Panc1 (cell line): ENCODE data around the gene SLC35D2. TPM values are rescaled to one million over a fixed set of nuclear protein-coding genes. Genes with fewer than 3 reads are reported as not detected.

Experiments used
- ATAC-seq: fragments of 200-7000 bp; cut with Tn5 transposase; 2 replicates; pipeline ENCODE4 v1.9.1; 2020; ENCODE audit warnings: mild to moderate bottlenecking, moderate library complexity
- BruUV-seq: library from RNA; stranded (reverse); fragments of 400-500 nt; replicated peaks from 2 replicates; lab custom pipeline; 2021; lab: Mats Ljungman, UMichigan
- CTCF ChIA-PET: fragments of 300-600 bp; sonication (Branson Sonifier 250); formaldehyde crosslinking; loops from one replicate; lab custom pipeline; 2022; ENCODE audit warnings: antibody characterized with exemption; lab: Charles Lee
- POLR2A ChIA-PET: fragments of 300-600 bp; sonication (Branson Sonifier 250); formaldehyde crosslinking; loops from one replicate; lab custom pipeline; 2022; ENCODE audit warnings: antibody characterized with exemption; lab: Charles Lee
- DNase-seq: peaks from one replicate; pipeline ENCODE4 v3.0.0-alpha.2; 2010; ENCODE audit warnings: low read depth, low spot score
- H3K27ac ChIP-seq: 2 replicates; pipeline ENCODE4 v1.5.1; 2011; ENCODE audit warnings: mild to moderate bottlenecking, low read length, inconsistent platforms
- H3K27me3 ChIP-seq: fragments of 200-500 bp; sonication (Bioruptor generic); 2 replicates; pipeline ENCODE4 v1.6.0; 2014; ENCODE audit warnings: low read length, inconsistent platforms; ENCODE audit not compliant: control insufficient read depth, insufficient read depth
- H3K36me3 ChIP-seq: fragments of 200-500 bp; sonication (Bioruptor generic); 2 replicates; pipeline ENCODE4 v1.5.1; 2014; ENCODE audit warnings: inconsistent platforms, mild to moderate bottlenecking, low read length, moderate library complexity; ENCODE audit not compliant: control insufficient read depth, insufficient read depth
- H3K4me1 ChIP-seq: 2 replicates; pipeline ENCODE4 v1.5.1; 2011; ENCODE audit warnings: inconsistent platforms, mild to moderate bottlenecking, low read length, moderate library complexity; ENCODE audit not compliant: control insufficient read depth, insufficient read depth
- H3K4me3 ChIP-seq, 2 experiments: 2 replicates each; pipeline ENCODE4 v1.5.1; 2011 to 2012; ENCODE audit warnings: low read depth in 2 of 2, low read length in 2 of 2, mild to moderate bottlenecking in 2 of 2, inconsistent platforms in 1 of 2, moderate library complexity in 1 of 2
- H3K9me3 ChIP-seq: fragments of 200-500 bp; sonication (Bioruptor generic); 2 replicates; pipeline ENCODE4 v1.5.1; 2014; ENCODE audit warnings: low read depth, mild to moderate bottlenecking, inconsistent platforms, low read length, moderate library complexity; ENCODE audit not compliant: control insufficient read depth, insufficient read depth
- POLR2AphosphoS5 ChIP-seq: IDR thresholded peaks from 2 replicates; pipeline ENCODE4 v1.6.1; 2012; ENCODE audit warnings: mild to moderate bottlenecking, low read depth, low read length, moderate library complexity
- SIN3A ChIP-seq: IDR thresholded peaks from 2 replicates; pipeline ENCODE4 v1.6.1; 2012; ENCODE audit warnings: low read depth, mild to moderate bottlenecking, low read length, moderate library complexity, borderline replicate concordance; ENCODE audit not compliant: insufficient read depth
- TCF7L2 ChIP-seq: IDR thresholded peaks from 2 replicates; pipeline ENCODE4 v1.6.1; 2011; ENCODE audit warnings: mild to moderate bottlenecking, low read depth, low read length, inconsistent platforms
- in situ Hi-C: cut with HindIII; loops from 2 replicates; pipeline ENCODE4 v1.10.0; 2016; ENCODE audit warnings: low sequenced_read_pairs, low pct_unique_long_range_greater_than_20kb
- intact Hi-C: fragments of 100-400 bp; cut with micrococcal nuclease; formaldehyde crosslinking; loops from one replicate; pipeline ENCODE4 v1.10.0; 2022; ENCODE audit not compliant: unreplicated experiment
- total RNA-seq: library from RNA; stranded (reverse); gene quantifications from one replicate; pipeline ENCODE4 v1.2.1, GENCODE V29; 2021; ENCODE audit not compliant: unreplicated experiment
- TF ChIP-seq, protein P1 (sequence below), 2 experiments: IDR thresholded peaks; 2 replicates each; pipeline ENCODE4 v1.6.1; 2011 to 2012; ENCODE audit warnings: low read depth in 2 of 2, control low read depth in 1 of 2, low read length in 1 of 2, mild to moderate bottlenecking in 1 of 2, moderate library complexity in 1 of 2; ENCODE audit not compliant: insufficient read depth in 1 of 2
- TF ChIP-seq, protein P2 (sequence below): fragments of 450-650 bp; IDR thresholded peaks from 2 replicates; pipeline ENCODE4 v1.5.1; 2017; ENCODE audit warnings: mild to moderate bottlenecking

Gene SLC35D2
- total RNA-seq, 1 experiment from 2014 or later, result 23.7 TPM

DNA sequence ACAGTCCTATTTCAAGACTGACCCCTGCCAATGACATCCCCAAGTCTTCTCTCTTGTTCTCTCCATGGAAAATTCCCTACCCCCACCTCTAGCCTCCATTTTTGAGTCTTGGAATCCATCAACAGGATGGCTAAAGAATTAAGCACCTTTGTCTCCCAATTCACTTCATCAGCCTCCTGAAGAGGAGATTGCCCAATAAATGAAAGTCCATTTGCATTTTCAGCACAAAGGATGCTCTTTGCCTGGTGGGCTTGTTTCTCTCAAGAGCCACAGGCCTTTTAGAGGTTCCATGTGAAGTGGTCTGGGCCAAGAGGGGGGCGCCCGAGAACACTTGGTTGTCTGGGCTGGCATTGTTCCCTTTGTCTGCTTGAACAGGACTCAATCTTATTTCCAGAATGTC, 94.1 kb downstream of the SLC35D2 start:
- no peaks in the 10 kb centered on the region for H3K9me3 ChIP-seq
- H3K4me1 ChIP-seq, result no peaks in the 10 kb centered on the region
- no peak overlapping the region for H3K4me3 ChIP-seq
- intact Hi-C loops (no loop called here), in situ Hi-C loops (no loop called here)
- no peak for DNase-seq
- no TSS peak for BruUV-seq
- CTCF ChIA-PET, result no interaction called here
- no peaks in the 10 kb centered on the region for H3K27me3 ChIP-seq
- no peak overlapping the region for H3K27ac ChIP-seq
- no peaks in the 10 kb centered on the region for H3K36me3 ChIP-seq
- ATAC-seq, result no peak
- TF ChIP-seq TCF7L2 (no peak), POLR2AphosphoS5 (no peak), SIN3A (no peak)
- TF ChIP-seq, protein P1, sequence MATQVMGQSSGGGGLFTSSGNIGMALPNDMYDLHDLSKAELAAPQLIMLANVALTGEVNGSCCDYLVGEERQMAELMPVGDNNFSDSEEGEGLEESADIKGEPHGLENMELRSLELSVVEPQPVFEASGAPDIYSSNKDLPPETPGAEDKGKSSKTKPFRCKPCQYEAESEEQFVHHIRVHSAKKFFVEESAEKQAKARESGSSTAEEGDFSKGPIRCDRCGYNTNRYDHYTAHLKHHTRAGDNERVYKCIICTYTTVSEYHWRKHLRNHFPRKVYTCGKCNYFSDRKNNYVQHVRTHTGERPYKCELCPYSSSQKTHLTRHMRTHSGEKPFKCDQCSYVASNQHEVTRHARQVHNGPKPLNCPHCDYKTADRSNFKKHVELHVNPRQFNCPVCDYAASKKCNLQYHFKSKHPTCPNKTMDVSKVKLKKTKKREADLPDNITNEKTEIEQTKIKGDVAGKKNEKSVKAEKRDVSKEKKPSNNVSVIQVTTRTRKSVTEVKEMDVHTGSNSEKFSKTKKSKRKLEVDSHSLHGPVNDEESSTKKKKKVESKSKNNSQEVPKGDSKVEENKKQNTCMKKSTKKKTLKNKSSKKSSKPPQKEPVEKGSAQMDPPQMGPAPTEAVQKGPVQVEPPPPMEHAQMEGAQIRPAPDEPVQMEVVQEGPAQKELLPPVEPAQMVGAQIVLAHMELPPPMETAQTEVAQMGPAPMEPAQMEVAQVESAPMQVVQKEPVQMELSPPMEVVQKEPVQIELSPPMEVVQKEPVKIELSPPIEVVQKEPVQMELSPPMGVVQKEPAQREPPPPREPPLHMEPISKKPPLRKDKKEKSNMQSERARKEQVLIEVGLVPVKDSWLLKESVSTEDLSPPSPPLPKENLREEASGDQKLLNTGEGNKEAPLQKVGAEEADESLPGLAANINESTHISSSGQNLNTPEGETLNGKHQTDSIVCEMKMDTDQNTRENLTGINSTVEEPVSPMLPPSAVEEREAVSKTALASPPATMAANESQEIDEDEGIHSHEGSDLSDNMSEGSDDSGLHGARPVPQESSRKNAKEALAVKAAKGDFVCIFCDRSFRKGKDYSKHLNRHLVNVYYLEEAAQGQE (IDR thresholded peaks at IDR 0.05; ENCODE audit: insufficient read depth in 1 of 2, low read depth in 2 of 2, low read length in 1 of 2), result no peak
- TF ChIP-seq, protein P2, sequence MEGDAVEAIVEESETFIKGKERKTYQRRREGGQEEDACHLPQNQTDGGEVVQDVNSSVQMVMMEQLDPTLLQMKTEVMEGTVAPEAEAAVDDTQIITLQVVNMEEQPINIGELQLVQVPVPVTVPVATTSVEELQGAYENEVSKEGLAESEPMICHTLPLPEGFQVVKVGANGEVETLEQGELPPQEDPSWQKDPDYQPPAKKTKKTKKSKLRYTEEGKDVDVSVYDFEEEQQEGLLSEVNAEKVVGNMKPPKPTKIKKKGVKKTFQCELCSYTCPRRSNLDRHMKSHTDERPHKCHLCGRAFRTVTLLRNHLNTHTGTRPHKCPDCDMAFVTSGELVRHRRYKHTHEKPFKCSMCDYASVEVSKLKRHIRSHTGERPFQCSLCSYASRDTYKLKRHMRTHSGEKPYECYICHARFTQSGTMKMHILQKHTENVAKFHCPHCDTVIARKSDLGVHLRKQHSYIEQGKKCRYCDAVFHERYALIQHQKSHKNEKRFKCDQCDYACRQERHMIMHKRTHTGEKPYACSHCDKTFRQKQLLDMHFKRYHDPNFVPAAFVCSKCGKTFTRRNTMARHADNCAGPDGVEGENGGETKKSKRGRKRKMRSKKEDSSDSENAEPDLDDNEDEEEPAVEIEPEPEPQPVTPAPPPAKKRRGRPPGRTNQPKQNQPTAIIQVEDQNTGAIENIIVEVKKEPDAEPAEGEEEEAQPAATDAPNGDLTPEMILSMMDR, result no peak
- POLR2A ChIA-PET, result no interaction called here

DNA sequence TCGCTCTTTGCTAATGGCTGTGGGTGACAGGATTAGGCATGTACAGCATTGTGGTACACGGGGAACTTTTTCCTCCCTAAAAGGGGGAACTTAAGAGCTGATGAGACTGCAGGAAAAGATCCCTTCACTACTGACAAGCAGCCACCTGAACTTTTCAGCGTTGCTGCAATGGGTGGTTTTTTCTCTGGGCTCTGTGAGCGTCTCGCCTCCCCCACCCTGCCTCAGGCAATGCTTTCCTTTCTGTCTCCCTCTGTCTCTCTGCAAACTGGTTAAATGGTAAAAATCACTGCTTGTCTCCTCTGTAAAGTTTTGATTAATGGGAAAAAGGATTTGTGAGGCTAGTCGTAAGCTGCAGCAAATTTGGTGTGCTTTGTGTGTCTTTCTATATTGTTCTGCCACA, 101.9 kb downstream of the SLC35D2 start:
- in situ Hi-C loops (no loop called here), intact Hi-C loops (no loop called here)
- BruUV-seq, result no TSS peak
- no peak overlapping the region for H3K27ac ChIP-seq
- POLR2A ChIA-PET, result no interaction called here
- H3K4me1 ChIP-seq, result no peaks in the 10 kb centered on the region
- H3K36me3 ChIP-seq, result no peaks in the 10 kb centered on the region
- H3K4me3 ChIP-seq, result no peak overlapping the region
- DNase-seq, result no peak
- CTCF ChIA-PET, result no interaction called here
- no peaks in the 10 kb centered on the region for H3K9me3 ChIP-seq
- TF ChIP-seq SIN3A (no peak), POLR2AphosphoS5 (no peak), TCF7L2 (no peak)
- TF ChIP-seq, protein P1 (IDR thresholded peaks at IDR 0.05; ENCODE audit: insufficient read depth in 1 of 2, low read depth in 2 of 2, low read length in 1 of 2), result no peak
- TF ChIP-seq, protein P2, result no peak
- ATAC-seq, result no peak
- H3K27me3 ChIP-seq, result no peaks in the 10 kb centered on the region
